K562 (cell line): ENCODE data around the gene CCDC9. TPM values are rescaled to one million over a fixed set of nuclear protein-coding genes. Genes with fewer than 3 reads are reported as not detected.

Experiments
- ATF7 ChIP-seq: fragments of 450-650 bp; IDR thresholded peaks from 2 replicates; pipeline ENCODE4 v1.7.1; 2014; ENCODE audit warnings: mild to moderate bottlenecking, moderate library complexity
- CBFA2T2 ChIP-seq: fragments of 450-650 bp; conservative IDR thresholded peaks from 2 replicates; pipeline ENCODE4 v1.6.1; 2017; ENCODE audit warnings: mild to moderate bottlenecking
- EHMT2 ChIP-seq: fragments of 450-650 bp; IDR thresholded peaks from 2 replicates; pipeline ENCODE4 v1.6.1; 2018; ENCODE audit warnings: antibody characterized with exemption
- ELF1 ChIP-seq: fragments of 200-800 bp; sonication (Bioruptor generic); IDR thresholded peaks from 2 replicates; pipeline ENCODE4 v1.6.1; 2016; ENCODE audit warnings: missing genetic modification characterization, missing compliant biosample characterization
- FOS ChIP-seq: IDR thresholded peaks from 3 replicates; pipeline ENCODE4 v1.6.1; 2011; ENCODE audit not compliant: insufficient read length; ENCODE audit errors: extremely low read depth
- KHSRP ChIP-seq: fragments of 450-650 bp; IDR thresholded peaks from 2 replicates; pipeline ENCODE4 v1.6.1; 2017
- MAFK ChIP-seq: IDR thresholded peaks from 2 replicates; pipeline ENCODE4 v1.6.1; 2011; ENCODE audit warnings: low read length, improper control_type of control experiment
- MTA1 ChIP-seq: fragments of 450-650 bp; IDR thresholded peaks from 2 replicates; pipeline ENCODE4 v1.6.1; 2017; ENCODE audit warnings: borderline replicate concordance
- MTA3 ChIP-seq: fragments of 450-650 bp; formaldehyde crosslinking; IDR thresholded peaks from 2 replicates; pipeline ENCODE4 v1.6.1; 2017; ENCODE audit warnings: mild to moderate bottlenecking, borderline replicate concordance
- SREBF1 ChIP-seq: fragments of 150-350 bp; IDR thresholded peaks from 2 replicates; pipeline ENCODE4 v1.6.1; 2014; ENCODE audit warnings: antibody characterized with exemption, low read depth, low read length, borderline replicate concordance
- TAF9B ChIP-seq: fragments of 450-650 bp; IDR thresholded peaks from 2 replicates; pipeline ENCODE4 v1.6.1; 2018; ENCODE audit warnings: mild to moderate bottlenecking; ENCODE audit not compliant: partially characterized antibody
- TSC22D4 ChIP-seq: fragments of 450-650 bp; IDR thresholded peaks from 2 replicates; pipeline ENCODE4 v1.6.1; 2016; ENCODE audit warnings: missing genetic modification characterization, missing biosample characterization, control low read depth
- ZBTB7A ChIP-seq: IDR thresholded peaks from 2 replicates; pipeline ENCODE4 v1.6.1; 2011; ENCODE audit warnings: low read depth, mild to moderate bottlenecking, low read length, moderate library complexity, borderline replicate concordance; ENCODE audit not compliant: control insufficient read depth
- ZFPM2 ChIP-seq: fragments of 250-450 bp; sonication (Bioruptor Pico); IDR thresholded peaks from 2 replicates; pipeline ENCODE4 v1.5.1; 2022; ENCODE audit warnings: mild to moderate bottlenecking
- ZFX ChIP-seq: sonication (generic); formaldehyde crosslinking; IDR thresholded peaks from 2 replicates; pipeline ENCODE4 v1.8.0; 2022; ENCODE audit warnings: mild to moderate bottlenecking, missing genetic modification reagents, moderate library complexity
- ZNF146 ChIP-seq: IDR thresholded peaks from one replicate; pipeline ENCODE4 v1.6.1; 2018; ENCODE audit warnings: missing compliant biosample characterization; ENCODE audit not compliant: unreplicated experiment
- ZNF696 ChIP-seq: fragments of 250-450 bp; sonication (Bioruptor Pico); conservative IDR thresholded peaks from 2 replicates; pipeline ENCODE4 v1.4.0; 2020; ENCODE audit warnings: mild to moderate bottlenecking, moderate library complexity
- polyA plus RNA-seq, 8 experiments: library from polyadenylated mRNA; depleted of rRNA in 4 of 8; stranded (reverse) in 5 of 8; unstranded in 3 of 8; fragments of >200 nt; fragmentation: Nextera tagmentation in 2 of 8; fragmentation: Illumina TruSeq in 1 of 8; extraction: Ambion mirVana in 2 of 8; extraction: Trizol in 1 of 8; gene quantifications; 2 replicates each; pipeline versions ENCODE4 v1.2.1 to v1.2.3, GENCODE V29; 2011 to 2014; ENCODE audit warnings: inconsistent platforms in 1 of 8, missing spikeins in 1 of 8
- total RNA-seq, 7 experiments: library from RNA; depleted of rRNA in 6 of 7; stranded (reverse); fragments of >200 nt in 6 of 7; fragmentation: Illumina TruSeq in 2 of 7; extraction: Trizol in 2 of 7; gene quantifications; 2 replicates each; pipeline versions ENCODE4 v1.2.1 to v1.2.3, GENCODE V29; 2011 to 2021; ENCODE audit warnings: low replicate concordance in 1 of 7
- TF ChIP-seq, protein P1 (sequence below): fragments of 250-450 bp; sonication (Bioruptor Pico); IDR thresholded peaks from 2 replicates; pipeline ENCODE4 v1.4.0; 2020; ENCODE audit warnings: borderline replicate concordance
- TF ChIP-seq, protein P2 (sequence below): fragments of 450-650 bp; formaldehyde crosslinking; IDR thresholded peaks from 2 replicates; pipeline ENCODE4 v1.4.0; 2020; ENCODE audit warnings: mild to moderate bottlenecking, mixed read lengths
- TF ChIP-seq, protein P3 (sequence below): IDR thresholded peaks from 2 replicates; pipeline ENCODE4 v1.6.1; 2014; ENCODE audit warnings: antibody characterized with exemption
- TF ChIP-seq, protein P4 (sequence below): fragments of 250-450 bp; sonication (Bioruptor Pico); IDR thresholded peaks from 2 replicates; pipeline ENCODE4 v1.8.0; 2021; ENCODE audit warnings: moderate library complexity, mild to moderate bottlenecking, inconsistent platforms
- TF ChIP-seq, protein P5 (sequence below), 2 experiments: fragments of 250-450 bp in 1 of 2; fragments of 450-650 bp in 1 of 2; sonication (Bioruptor Pico) in 1 of 2; IDR thresholded peaks; 2 replicates each; pipeline versions ENCODE4 v1.6.1 to v1.8.0; 2016 to 2021; ENCODE audit warnings: mild to moderate bottlenecking in 2 of 2, moderate library complexity in 2 of 2, missing compliant biosample characterization in 1 of 2, missing genetic modification characterization in 1 of 2

The CCDC9 gene
- total and polyA plus RNA-seq, 9 of the 15 experiments (the other 6 are each of a cell fraction or from before 2014, with no cell fraction given), result 0.23 to 38.6 (median 8.4) TPM

DNA sequence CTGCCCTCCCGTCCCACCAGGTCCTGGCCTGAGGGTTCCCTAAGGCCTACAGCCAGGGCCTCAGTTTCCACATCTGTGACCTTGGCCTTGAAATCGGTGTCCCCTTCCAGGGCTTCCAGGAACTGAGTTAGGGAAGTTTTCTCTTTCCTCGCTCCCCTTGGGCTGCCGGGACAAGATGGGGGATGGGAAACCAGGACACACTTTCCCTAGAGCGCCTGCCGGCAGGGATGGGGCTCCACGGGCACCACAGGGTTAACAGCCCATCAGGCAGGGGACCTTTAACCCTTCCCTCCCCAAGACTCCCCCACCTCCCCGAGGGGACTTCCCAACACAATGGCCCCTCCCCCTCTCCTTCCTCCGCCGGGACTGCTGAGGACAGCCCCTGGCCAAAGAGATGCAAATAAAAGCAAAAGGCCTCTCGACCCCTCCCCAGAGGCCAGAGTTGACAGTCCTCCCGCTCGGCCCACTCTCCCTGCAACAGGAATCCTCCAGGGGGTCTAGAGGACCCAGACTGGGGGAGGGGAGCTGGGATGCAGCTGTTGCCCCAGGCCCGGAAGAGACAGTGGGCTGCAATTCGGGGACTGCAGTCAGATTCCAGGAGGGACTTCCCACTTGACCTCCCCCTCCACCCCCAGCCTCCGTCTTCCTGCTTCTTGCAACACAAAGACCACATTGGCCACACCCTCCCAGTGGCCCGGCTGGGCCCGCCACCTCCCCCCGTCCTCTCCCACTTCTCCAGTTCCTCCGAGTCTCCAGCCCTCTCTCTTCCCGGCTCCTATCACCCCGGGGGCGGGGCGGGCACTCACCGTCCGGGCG lies 28.8 kb upstream of the CCDC9 start (continued):
- TF ChIP-seq TSC22D4 (tag), result no peak
- TF ChIP-seq ZBTB7A, result peak; percentile 93
- peak; percentile 73 for TF ChIP-seq TAF9B
- TF ChIP-seq, protein P1, sequence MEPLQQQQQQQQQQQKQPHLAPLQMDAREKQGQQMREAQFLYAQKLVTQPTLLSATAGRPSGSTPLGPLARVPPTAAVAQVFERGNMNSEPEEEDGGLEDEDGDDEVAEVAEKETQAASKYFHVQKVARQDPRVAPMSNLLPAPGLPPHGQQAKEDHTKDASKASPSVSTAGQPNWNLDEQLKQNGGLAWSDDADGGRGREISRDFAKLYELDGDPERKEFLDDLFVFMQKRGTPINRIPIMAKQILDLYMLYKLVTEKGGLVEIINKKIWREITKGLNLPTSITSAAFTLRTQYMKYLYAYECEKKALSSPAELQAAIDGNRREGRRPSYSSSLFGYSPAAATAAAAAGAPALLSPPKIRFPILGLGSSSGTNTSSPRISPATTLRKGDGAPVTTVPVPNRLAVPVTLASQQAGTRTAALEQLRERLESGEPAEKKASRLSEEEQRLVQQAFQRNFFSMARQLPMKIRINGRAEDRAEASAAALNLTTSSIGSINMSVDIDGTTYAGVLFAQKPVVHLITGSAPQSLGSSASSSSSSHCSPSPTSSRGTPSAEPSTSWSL (CRISPR knock-in tag), result no peak
- TF ChIP-seq CBFA2T2, result no peak; the same call in 1 of the 2 replicates
- peak; percentile 89 for TF ChIP-seq ELF1 (tag)
- no peak; the same call in none of the 2 replicates for TF ChIP-seq ZFX
- TF ChIP-seq, protein P2, sequence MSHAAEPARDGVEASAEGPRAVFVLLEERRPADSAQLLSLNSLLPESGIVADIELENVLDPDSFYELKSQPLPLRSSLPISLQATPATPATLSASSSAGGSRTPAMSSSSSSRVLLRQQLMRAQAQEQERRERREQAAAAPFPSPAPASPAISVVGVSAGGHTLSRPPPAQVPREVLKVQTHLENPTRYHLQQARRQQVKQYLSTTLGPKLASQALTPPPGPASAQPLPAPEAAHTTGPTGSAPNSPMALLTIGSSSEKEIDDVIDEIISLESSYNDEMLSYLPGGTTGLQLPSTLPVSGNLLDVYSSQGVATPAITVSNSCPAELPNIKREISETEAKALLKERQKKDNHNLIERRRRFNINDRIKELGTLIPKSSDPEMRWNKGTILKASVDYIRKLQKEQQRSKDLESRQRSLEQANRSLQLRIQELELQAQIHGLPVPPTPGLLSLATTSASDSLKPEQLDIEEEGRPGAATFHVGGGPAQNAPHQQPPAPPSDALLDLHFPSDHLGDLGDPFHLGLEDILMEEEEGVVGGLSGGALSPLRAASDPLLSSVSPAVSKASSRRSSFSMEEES (CRISPR knock-in tag), result no peak
- TF ChIP-seq ATF7, result 0 out of 2 replicates have a peak, but pooled peaks have one; percentile 33
- TF ChIP-seq ZFPM2, result no peak
- TF ChIP-seq, protein P3, sequence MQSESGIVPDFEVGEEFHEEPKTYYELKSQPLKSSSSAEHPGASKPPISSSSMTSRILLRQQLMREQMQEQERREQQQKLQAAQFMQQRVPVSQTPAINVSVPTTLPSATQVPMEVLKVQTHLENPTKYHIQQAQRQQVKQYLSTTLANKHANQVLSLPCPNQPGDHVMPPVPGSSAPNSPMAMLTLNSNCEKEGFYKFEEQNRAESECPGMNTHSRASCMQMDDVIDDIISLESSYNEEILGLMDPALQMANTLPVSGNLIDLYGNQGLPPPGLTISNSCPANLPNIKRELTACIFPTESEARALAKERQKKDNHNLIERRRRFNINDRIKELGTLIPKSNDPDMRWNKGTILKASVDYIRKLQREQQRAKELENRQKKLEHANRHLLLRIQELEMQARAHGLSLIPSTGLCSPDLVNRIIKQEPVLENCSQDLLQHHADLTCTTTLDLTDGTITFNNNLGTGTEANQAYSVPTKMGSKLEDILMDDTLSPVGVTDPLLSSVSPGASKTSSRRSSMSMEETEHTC, result no peak; the same call in 1 of the 2 replicates
- no peak for TF ChIP-seq ZNF696 (CRISPR knock-in tag)
- TF ChIP-seq ZNF146, result no peak
- TF ChIP-seq, protein P4, sequence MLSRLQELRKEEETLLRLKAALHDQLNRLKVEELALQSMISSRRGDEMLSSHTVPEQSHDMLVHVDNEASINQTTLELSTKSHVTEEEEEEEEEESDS (CRISPR knock-in tag), result no peak
- peak; percentile 73 for TF ChIP-seq MTA3
- no peak for TF ChIP-seq MAFK
- TF ChIP-seq MTA1, result peak; percentile 9; the same call in 1 of the 2 replicates
- TF ChIP-seq KHSRP, result no peak
- 0 out of 2 replicates have a peak, but pooled peaks have one; percentile 19 for TF ChIP-seq EHMT2
- TF ChIP-seq, protein P5, sequence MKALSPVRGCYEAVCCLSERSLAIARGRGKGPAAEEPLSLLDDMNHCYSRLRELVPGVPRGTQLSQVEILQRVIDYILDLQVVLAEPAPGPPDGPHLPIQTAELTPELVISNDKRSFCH (CRISPR knock-in tag; IDR thresholded peaks at IDR 0.05), result no peak
- TF ChIP-seq, protein P5 (tag; IDR thresholded peaks at IDR 0.05), result 0 out of 2 replicates have a peak, but pooled peaks have one; percentile 32
- peak; percentile 9; the same call in 1 of the 2 replicates for TF ChIP-seq SREBF1
- no peak for TF ChIP-seq FOS
